Central memory CD8-positive, alpha-beta T cell (primary cell): ENCODE data around the gene SLC39A11.

ENCODE experiments used
- ATAC-seq: fragments of 150-1000 bp; cut with Tn5 transposase; replicated peaks from 2 replicates; pipeline ENCODE4 v1.10.0; 2022; ENCODE audit warnings: mild to moderate bottlenecking, moderate FRiP score, moderate number of reproducible peaks; ENCODE audit not compliant: poor library complexity, severe bottlenecking; ENCODE audit errors: extremely low read depth
- DNase-seq, 2 donors: peaks; one replicate each; pipeline ENCODE4 v3.0.0; 2021; ENCODE audit warnings: low spot score in 2 of 2
- H3K27ac Mint-ChIP-seq: one replicate; pipeline ENCODE4 v1.8.0; 2022; ENCODE audit warnings: low read depth, mild to moderate bottlenecking, moderate library complexity, mixed read lengths
- H3K27me3 Mint-ChIP-seq: one replicate; pipeline ENCODE4 v1.8.0; 2022; ENCODE audit warnings: mixed read lengths
- H3K36me3 Mint-ChIP-seq: one replicate; pipeline ENCODE4 v1.8.0; 2022; ENCODE audit warnings: mild to moderate bottlenecking, moderate library complexity, mixed read lengths; ENCODE audit not compliant: insufficient read depth
- H3K4me1 Mint-ChIP-seq: one replicate; pipeline ENCODE4 v1.8.0; 2022; ENCODE audit warnings: mixed read lengths
- H3K4me3 Mint-ChIP-seq: one replicate; pipeline ENCODE4 v1.8.0; 2022; ENCODE audit warnings: mild to moderate bottlenecking, moderate library complexity, mixed read lengths
- H3K9me3 Mint-ChIP-seq: one replicate; pipeline ENCODE4 v1.8.0; 2022; ENCODE audit warnings: mixed read lengths

The SLC39A11 gene

GRCh38 chr17:73043686-73044581 is 48.6 kb downstream of the SLC39A11 start:
- H3K4me1 Mint-ChIP-seq, result peaks cover 19% of the 10 kb centered on the region
- H3K36me3 Mint-ChIP-seq, result no peaks in the 10 kb centered on the region
- ATAC-seq, result no peak

GRCh38 chr17:73042809-73043685 is 49.4 kb downstream of the SLC39A11 start:
- Mint-ChIP-seq H3K9me3 (no peaks in the 10 kb centered on the region), H3K27ac (no peak overlapping the region), H3K4me3 (no peak overlapping the region), H3K27me3 (no peaks in the 10 kb centered on the region), H3K4me1 (peaks cover 19% of the 10 kb centered on the region), H3K36me3 (no peaks in the 10 kb centered on the region)
- no peak for DNase-seq
- ATAC-seq, result no peak

More at GRCh38 chr17:73043686-73044581, 48.6 kb downstream of the SLC39A11 start:
- H3K9me3 Mint-ChIP-seq, result no peaks in the 10 kb centered on the region
- no peak overlapping the region for H3K4me3 Mint-ChIP-seq
- no peaks in the 10 kb centered on the region for H3K27me3 Mint-ChIP-seq
- no peak for DNase-seq
- H3K27ac Mint-ChIP-seq, result no peak overlapping the region

- peaks cover 3% of the 10 kb centered on the region for H3K36me3 Mint-ChIP-seq
- peaks cover 19% of the 10 kb centered on the region for H3K4me1 Mint-ChIP-seq
- ATAC-seq (no peak), DNase-seq (no peak)
- no peak overlapping the region for H3K4me3 Mint-ChIP-seq
- H3K9me3 Mint-ChIP-seq, result no peaks in the 10 kb centered on the region
- H3K27ac Mint-ChIP-seq, result no peak overlapping the region
- H3K27me3 Mint-ChIP-seq, result no peaks in the 10 kb centered on the region
Observed at GRCh38 chr17:73042225-73042624, 50.3 kb downstream of the SLC39A11 start.

GRCh38 chr17:73039282-73039681 is 53.2 kb downstream of the SLC39A11 start:
- Mint-ChIP-seq H3K4me1 (peaks cover 14% of the 10 kb centered on the region), H3K36me3 (peaks cover 6% of the 10 kb centered on the region), H3K4me3 (no peak overlapping the region), H3K9me3 (no peaks in the 10 kb centered on the region), H3K27ac (no peak overlapping the region), H3K27me3 (no peaks in the 10 kb centered on the region)
- DNase-seq (no peak), ATAC-seq (no peak)

GRCh38 chr17:73031472-73031871 is 61.0 kb downstream of the SLC39A11 start:
- peaks cover 6% of the 10 kb centered on the region for H3K36me3 Mint-ChIP-seq

GRCh38 chr17:73030995-73031394 is 61.5 kb downstream of the SLC39A11 start:
- no peak overlapping the region for H3K27ac Mint-ChIP-seq
- peaks cover 6% of the 10 kb centered on the region for H3K4me1 Mint-ChIP-seq
- no peak for DNase-seq
- no peak for ATAC-seq
- no peaks in the 10 kb centered on the region for H3K27me3 Mint-ChIP-seq
- no peaks in the 10 kb centered on the region for H3K9me3 Mint-ChIP-seq
- H3K36me3 Mint-ChIP-seq, result peaks cover 5% of the 10 kb centered on the region
- no peak overlapping the region for H3K4me3 Mint-ChIP-seq

More at GRCh38 chr17:73031472-73031871, 61.0 kb downstream of the SLC39A11 start:
- ATAC-seq, result no peak
- DNase-seq, result no peak
- H3K4me1 Mint-ChIP-seq, result peaks cover 6% of the 10 kb centered on the region
- H3K27ac Mint-ChIP-seq, result no peak overlapping the region
- H3K27me3 Mint-ChIP-seq, result no peaks in the 10 kb centered on the region
- no peak overlapping the region for H3K4me3 Mint-ChIP-seq
- no peaks in the 10 kb centered on the region for H3K9me3 Mint-ChIP-seq

- H3K4me3 Mint-ChIP-seq, result no peak overlapping the region
- peaks cover 6% of the 10 kb centered on the region for H3K4me1 Mint-ChIP-seq
- no peak overlapping the region for H3K27ac Mint-ChIP-seq
- ATAC-seq (no peak), DNase-seq (no peak)
- H3K27me3 Mint-ChIP-seq, result no peaks in the 10 kb centered on the region
- peaks cover 5% of the 10 kb centered on the region for H3K36me3 Mint-ChIP-seq
- no peaks in the 10 kb centered on the region for H3K9me3 Mint-ChIP-seq
Observed at GRCh38 chr17:73030501-73030921, 62.0 kb downstream of the SLC39A11 start.

GRCh38 chr17:73029991-73030390 is 62.5 kb downstream of the SLC39A11 start:
- ATAC-seq, result no peak
- H3K4me3 Mint-ChIP-seq, result no peak overlapping the region
- H3K27ac Mint-ChIP-seq, result no peak overlapping the region
- no peaks in the 10 kb centered on the region for H3K9me3 Mint-ChIP-seq
- H3K36me3 Mint-ChIP-seq, result peaks cover 5% of the 10 kb centered on the region
- no peak for DNase-seq
- peaks cover 6% of the 10 kb centered on the region for H3K4me1 Mint-ChIP-seq
- no peaks in the 10 kb centered on the region for H3K27me3 Mint-ChIP-seq

GRCh38 chr17:73029021-73029420 is 63.5 kb downstream of the SLC39A11 start:
- DNase-seq (no peak), ATAC-seq (no peak)
- no peaks in the 10 kb centered on the region for H3K27me3 Mint-ChIP-seq
- H3K4me3 Mint-ChIP-seq, result no peak overlapping the region
- H3K9me3 Mint-ChIP-seq, result no peaks in the 10 kb centered on the region
- no peak overlapping the region for H3K27ac Mint-ChIP-seq
- H3K36me3 Mint-ChIP-seq, result peaks cover 5% of the 10 kb centered on the region
- peaks cover 6% of the 10 kb centered on the region for H3K4me1 Mint-ChIP-seq

- DNase-seq (no peak), ATAC-seq (no peak)
- Mint-ChIP-seq H3K4me3 (no peak overlapping the region), H3K27ac (no peak overlapping the region), H3K9me3 (no peaks in the 10 kb centered on the region), H3K4me1 (peaks cover 6% of the 10 kb centered on the region), H3K36me3 (peaks cover 5% of the 10 kb centered on the region), H3K27me3 (no peaks in the 10 kb centered on the region)
Observed at GRCh38 chr17:73028299-73028755, 64.2 kb downstream of the SLC39A11 start.

GRCh38 chr17:73027130-73027741 is 65.3 kb downstream of the SLC39A11 start:
- peaks cover 5% of the 10 kb centered on the region for H3K36me3 Mint-ChIP-seq
- no peak overlapping the region for H3K27ac Mint-ChIP-seq
- no peaks in the 10 kb centered on the region for H3K9me3 Mint-ChIP-seq
- H3K27me3 Mint-ChIP-seq, result no peaks in the 10 kb centered on the region
- H3K4me1 Mint-ChIP-seq, result peaks cover 14% of the 10 kb centered on the region
- H3K4me3 Mint-ChIP-seq, result no peak overlapping the region
- DNase-seq (no peak), ATAC-seq (no peak)

- DNase-seq (no peak), ATAC-seq (no peak)
- Mint-ChIP-seq H3K4me1 (peaks cover 14% of the 10 kb centered on the region), H3K27me3 (no peaks in the 10 kb centered on the region), H3K4me3 (no peak overlapping the region), H3K36me3 (peaks cover 2% of the 10 kb centered on the region), H3K9me3 (no peaks in the 10 kb centered on the region), H3K27ac (no peak overlapping the region)
Observed at GRCh38 chr17:73025041-73025560, 67.4 kb downstream of the SLC39A11 start.
